TTC549 (cell line): Measurements from ENCODE around the gene PROK1.

Experiments
- FAIRE-seq: peaks from 2 replicates; lab custom pipeline; 2012; peaks lifted over from hg19 to GRCh38; lab: Jason Lieb, UNC

The PROK1 gene

DNA sequence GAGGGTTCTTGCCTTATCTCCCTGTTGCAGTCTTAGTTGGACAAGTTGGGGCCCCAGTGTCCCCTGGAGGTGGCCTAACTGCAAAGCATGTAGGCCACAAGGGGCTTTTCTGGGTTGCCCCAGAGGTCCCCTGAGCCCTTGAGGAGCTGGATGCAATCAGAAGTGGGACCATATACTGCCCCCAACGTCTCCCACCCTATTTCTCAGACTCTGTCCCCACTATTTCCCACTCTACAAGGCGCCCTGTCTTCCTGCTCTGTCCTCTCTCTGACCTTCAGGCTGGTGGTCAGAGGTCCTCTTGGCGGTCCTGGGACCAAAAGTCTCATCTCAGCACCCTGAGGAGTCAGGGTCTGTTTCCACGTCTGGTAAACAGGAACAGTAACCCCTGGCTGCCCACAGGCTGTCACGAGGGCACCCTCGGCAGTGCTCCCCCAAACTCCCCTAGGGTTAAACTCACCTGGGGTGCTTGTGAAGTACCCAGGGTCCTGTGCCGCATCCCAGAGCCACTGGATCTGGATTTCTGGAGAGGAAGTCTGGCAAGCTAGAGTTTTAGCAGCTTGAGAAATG lies 14.9 kb downstream of the PROK1 start:
- no peak for FAIRE-seq

DNA sequence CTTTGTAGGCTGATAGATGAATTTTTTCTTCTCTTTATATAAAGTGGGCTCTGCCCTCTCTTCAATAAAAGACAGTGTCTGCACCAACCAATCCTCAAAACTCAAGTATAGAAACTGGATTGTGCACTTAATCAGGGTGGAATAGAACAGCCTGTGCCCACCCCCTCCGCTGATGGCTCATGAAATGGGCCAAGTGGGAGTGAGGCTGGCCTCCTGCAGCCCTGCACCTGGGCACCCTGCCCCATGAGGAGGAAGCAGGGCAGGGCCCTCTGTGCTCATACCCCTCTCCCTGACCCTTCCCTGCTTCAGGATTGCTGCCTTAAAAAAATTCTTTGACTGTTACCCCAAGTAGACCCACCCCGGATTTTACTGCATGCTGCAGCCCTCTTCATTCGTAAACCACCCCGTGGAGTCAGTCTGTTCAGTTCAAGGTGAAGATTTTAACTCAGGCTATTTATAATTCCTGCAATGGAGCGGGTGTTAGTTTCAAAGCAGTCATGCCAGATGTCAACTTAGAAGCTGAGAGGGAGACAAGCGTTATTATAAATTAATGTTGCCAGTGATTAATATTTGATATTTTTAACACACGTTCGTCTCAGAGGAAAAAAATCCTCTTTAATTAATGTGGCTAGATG lies 15.8 kb downstream of the PROK1 start:
- FAIRE-seq: no peak

DNA sequence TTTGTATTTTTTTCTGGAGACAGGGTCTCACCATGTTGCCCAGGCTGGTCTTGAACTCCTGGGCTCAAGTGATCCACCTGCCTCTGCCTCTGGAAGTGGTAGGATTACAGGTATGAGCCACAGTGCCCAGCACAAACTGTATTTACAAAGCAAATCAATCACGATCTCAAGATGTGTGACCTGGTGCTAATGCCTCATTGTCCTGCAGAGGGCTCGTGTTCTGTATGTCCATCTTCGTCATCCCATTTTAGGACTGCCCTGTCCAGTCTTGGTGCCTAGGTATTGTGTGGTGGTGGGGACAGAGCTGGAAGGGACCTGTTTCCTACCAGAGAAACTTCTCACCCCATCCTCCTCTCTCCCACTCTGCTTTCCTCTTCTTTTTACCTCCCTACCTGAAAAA lies 20.2 kb downstream of the PROK1 start:
- FAIRE-seq: no peak

DNA sequence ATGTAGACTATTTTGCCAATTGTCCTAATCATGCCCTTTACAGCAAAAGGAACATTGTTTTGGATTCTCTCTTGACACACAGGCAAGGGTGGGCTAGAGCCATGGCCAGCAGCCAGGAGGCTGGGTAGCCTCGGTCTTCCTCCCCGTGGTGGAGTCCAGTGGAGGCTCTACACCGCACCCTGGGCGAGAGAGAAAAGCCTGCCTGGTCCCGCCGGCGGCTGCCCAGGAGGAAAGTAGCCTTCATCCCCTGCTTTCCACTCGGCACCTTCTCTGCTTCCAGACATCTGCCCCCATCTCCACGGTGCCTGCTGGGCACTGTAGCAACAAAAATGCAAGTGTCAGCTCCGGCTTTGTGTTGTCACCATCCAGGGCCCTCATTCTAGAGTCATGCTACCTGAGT lies 21.6 kb downstream of the PROK1 start:
- no peak for FAIRE-seq

DNA sequence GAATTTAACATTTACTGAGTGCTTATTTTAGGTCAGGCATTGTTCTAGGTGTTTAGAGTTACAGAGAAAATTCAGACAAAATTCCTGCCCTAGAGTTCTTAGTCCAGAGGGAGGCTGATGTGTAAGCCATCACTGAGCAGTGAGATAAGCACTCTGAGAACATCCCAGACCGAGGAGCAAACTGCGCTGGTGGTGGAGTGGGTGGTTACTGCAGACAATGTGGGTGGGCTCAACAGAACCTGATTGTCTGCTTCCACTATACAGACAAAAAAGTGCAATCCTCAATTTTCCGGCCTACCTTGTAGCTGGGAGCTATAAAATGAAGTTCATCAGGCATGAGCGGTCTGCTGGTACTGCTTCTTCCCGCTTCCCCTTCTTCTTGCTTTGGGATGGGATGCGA lies 23.5 kb downstream of the PROK1 start:
- FAIRE-seq: no peak

DNA sequence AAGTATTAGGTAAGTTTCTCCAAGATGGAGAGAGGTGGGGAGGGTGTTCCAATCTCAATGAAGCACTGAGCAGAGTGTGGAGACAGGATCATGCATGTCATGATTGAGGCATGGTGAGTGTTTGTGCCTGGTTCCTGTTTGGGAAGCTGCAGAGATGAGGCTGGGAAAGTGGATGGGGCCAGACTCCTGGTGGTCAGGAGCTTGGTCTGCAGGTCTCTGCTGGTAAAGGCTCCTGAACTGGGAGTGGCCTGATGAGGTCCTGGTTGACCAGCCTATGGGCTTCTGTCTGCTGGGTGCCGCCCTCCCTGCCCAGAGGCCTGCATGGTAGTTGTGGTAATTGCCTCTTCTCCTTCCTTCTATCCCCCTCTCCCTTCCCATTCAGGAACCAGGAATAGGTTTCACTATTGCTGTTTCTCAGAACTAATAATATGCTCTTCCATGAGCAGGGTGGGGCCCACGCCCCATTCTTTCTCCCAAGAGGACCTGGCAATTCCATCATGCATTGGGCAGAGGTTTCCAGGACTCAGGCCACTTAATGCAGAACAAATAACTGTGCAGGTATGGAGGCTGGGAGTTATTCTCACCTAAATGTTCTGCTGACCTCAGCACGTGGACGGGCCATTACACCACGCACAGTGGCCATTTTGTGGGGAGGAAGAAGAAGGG lies 24.5 kb downstream of the PROK1 start:
- no peak for FAIRE-seq

DNA sequence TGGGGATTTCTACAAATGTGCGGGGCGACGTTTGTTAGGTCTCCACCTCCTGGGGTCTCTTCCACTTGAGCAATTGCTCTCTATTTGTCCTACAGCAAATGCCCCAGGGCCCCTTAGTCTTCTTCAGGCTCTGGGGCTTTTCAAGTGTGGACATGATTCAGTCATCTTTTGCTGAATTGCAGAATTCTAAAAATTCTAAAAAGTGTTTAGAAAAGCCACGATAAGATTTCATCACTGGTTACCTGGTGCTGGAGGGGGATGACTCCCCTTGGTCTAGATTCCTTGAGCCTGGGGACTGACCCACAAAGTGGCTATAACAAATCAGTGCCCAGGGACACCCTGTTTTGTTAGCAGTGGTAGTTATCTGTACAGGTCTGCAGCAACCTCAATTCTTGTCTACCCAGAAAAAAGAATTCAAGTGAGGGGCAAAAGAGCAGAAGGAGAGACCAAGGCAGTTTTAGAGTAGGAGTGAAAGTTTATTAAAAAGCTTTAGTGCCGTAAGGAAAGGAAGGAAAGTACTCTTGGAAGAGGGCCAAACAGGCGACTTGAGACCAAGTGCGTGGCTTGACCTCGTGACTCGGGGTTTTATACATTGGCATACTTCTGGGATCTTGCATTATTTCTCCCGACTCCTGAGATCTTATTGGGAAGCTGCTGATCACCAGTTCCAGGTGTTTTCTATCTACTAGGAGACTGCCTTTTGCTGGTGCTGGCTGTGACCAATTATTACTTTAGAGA lies 25.2 kb downstream of the PROK1 start:
- FAIRE-seq: no peak

DNA sequence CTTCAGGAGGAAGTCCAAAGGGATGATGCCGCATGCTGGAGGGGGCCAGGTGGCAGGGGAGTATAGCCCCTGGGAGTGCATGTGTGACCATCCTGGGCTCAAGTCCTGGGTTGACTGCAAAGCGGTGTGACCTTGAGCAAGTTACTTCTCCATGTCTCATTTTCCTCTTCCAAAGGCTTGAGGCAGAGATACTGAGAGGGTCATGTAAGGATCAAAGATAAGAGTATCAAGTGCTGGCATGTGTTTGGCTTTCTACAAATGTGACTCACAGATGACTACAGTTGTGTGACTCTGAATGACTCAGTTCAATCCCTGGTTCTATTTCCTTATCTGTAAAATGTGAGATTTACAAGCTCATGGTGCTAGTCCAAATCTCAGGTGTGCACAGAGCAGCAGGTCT lies 26.1 kb downstream of the PROK1 start:
- no peak for FAIRE-seq

DNA sequence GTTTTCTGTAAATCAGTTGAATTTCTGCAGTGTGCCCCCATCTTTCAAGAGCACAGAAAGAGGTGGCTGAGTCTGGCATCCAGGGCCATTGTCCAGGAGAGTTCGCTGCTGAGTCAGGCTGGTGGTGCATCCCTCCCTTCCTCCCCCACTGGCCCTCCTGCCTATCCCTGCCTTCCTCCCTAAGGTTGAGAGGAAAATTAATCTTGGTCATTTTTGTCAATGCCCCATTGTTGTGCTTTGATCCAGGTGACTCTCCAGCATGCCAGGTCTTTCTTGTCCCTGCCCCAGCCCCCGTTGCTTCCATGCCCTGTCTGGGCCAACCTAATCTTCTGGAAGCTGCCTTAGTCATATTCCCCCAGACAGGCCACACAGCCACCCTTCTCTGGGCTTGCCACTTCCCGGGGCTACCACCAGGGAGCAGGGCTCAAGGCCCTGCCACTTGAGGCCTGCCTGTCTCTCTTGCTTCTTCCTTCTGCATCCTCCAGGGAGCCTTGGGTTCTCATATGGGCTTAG lies 26.6 kb downstream of the PROK1 start:
- FAIRE-seq: no peak

DNA sequence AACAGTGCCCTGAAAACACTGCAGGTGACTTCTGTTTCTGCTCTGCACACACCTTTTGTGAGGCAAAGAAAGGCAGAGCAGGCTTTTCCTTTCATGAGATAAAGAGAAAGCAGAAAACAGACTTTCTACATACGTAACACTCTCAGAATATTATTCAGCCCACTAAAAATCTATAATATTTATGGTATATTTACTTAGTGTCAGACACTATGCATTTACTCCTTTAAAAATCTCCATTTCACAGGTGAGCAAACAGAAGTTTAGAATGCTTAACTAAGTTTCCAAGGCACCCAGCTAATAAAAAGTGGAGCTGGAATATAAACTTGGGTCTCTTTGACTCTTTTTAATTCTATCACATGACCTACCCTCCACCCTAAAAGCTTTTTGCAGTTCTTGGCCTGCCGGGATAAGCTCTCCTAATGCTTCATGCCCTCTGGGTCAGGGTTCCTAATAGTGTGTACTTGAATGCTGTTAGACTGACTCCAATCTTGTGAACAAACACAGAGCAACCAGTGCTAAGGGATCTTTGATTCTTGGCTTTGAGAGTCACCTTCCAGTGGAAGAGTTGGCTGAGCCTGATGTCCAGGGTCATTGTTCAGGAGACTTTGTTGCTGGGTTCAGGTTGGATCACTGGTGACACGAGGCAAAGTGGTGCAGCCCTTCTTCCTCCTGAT lies 27.2 kb downstream of the PROK1 start:
- no peak for FAIRE-seq

DNA sequence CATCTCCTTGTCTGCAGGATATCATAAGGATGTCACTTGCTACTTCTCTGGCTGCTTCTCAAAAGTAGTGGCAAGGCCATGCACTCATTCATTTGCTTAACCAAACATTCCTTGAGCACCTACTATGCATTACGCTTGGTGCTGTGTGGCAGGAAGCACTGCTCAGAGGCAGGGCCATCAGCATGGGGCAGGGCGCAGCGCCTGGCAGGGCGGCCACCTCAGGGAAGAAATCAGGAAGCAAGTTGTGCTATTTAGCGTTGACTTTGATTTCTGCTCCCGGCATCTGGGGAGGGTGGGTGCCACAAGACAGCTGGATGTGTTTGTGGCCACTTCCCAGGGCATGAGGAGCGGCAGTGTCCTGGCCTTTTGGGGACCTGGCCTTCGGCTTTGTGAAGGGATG lies 27.9 kb downstream of the PROK1 start:
- no peak for FAIRE-seq

DNA sequence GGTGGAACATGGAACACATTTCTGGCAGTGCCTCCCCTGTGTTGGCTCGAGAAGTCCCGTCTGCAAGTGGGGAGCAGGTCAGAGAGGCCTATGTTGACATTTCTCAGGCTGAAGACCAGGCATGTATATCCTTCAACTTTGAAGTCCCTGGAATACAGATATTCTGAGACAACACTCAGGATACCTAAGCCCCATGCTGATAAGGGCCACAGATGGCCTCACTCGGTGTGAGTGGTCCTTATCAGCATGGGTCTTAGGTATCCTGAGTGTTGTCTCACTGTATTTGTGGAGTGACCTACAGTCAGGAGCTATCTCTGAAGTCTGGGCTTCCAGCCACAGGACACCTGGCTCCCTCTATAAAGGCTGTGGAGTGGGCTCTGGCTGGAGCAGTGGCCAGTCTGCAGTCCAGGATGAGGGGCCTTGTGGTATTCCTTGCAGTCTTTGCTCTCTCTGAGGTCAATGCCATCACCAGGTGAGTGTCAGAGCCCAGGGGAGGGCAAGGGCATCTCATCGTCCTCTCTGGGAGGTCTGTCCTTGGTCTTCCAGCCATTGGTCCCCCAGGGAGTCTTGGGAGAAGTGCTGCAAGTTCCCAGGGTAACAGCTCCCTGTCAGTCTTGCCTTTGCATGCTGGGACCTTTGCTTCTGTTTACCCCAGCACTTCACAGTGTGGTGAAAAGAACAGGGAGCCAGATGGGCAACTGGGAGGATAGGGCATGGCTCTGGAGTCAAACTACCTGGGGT lies 29.6 kb downstream of the PROK1 start:
- FAIRE-seq: no peak

DNA sequence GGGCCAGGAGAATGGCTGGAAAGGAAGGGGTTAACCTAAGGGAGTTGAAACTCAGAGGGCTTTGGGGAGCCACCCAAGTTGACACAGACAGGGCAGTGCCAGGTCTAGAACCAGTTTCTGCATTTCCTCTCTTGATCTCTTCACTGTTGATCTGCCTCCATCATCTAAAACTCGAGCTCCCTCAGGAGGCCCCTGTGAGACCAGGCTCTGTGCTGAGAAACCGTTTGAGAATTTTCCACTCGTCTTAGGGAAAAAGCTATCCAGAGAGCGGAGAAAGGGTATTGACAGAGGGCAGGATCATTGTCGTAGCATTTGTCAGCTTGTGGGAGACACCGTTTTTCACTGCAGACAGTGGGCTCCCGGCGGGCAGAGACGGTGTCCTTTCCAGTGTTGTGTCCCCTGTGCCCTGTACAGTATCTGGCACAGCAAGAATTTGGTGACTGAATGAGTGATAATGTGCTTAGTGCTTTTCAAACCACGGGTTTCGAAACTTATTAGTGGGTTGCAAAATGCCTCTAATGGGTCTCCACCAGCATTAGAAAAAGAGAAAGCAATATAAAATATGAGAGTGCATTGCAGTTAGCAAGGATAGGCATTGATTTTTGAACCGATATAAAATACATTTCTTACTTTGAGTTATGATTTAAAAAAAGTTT lies 31.1 kb downstream of the PROK1 start:
- FAIRE-seq: no peak

DNA sequence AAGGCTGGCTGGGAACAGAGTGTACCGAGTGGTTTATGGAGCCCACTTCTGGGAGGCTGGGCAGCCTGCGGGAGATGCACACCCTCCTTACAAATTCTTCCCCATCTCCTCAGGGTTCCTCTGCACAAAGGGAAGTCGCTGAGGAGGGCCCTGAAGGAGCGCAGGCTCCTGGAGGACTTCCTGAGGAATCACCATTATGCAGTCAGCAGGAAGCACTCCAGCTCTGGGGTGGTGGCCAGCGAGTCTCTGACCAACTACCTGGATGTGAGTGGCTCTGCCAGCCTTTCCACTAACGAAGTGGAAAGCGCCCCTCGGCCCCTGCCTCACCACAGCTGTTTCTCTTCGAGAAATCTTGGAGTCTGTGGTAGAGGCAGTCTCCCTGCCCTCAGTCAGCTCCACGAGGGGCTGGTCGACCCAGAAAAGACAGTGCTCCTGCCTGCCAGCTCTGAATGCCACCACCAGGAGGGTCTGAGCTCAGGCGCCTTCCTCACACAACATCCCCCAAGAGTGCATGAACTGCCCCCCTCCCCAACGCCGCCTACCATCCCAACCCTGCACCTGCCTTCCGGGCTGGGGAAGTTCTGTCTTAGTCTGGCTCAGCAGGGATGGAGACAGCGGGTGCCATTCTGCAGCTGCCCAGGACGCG lies 31.8 kb downstream of the PROK1 start:
- no peak for FAIRE-seq

DNA sequence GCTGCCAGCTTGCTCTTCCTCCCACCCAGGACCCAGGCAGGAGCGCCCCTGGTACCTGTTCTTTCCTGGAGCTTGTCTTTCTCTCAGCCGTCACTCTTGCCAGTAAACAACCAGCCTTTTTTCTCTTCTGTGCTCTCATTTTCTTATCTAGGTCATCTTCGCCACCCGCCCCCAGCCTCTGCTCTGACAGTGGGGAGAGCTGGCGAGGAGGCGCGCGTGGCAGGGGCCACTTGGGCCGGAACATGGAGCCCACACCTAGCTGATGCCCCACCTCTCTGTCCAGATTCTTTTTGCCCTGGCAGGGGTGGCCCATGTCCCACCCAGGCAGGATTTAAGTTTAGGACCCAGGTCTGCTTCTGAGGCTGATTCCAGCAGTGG lies 32.3 kb downstream of the PROK1 start:
- no peak for FAIRE-seq

DNA sequence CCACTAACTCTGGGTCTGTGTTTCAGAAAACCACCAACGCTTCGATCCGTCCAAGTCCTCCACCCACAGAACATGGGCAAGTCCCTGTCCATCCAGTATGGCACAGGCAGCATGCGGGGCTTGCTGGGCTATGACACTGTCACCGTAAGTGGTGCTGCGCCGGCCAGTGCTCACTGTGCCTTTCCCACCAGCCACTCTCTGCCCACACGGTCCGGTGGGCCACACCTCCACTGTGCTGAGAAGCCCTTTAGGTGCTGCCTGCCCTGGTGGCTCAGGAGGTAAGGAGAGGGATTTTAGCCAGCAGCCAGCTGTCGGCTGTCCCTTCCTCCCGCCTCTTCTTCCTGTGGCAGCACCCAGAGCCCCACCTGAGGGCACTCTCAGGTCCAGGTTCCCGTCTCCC lies 33.9 kb downstream of the PROK1 start:
- no peak for FAIRE-seq

DNA sequence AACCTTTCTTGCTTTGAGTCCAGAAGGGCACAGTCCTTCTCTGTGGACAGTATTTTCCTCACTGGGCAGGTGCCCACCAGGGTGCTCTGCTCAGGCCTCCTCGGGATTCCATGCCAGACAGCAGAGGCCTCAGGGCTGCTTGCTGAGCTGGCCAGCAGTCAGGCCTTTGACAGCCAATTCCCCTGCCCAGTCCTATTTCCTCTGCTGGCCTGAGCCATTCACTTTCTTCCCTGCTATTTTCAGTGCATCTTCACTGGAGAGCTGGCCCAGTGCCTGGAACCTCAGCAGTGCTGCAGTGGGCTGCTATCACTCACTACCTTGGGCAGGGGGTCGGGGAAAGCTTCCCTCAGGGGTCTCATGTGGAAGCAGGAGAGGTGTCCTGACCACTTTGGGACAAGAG lies 34.8 kb downstream of the PROK1 start:
- no peak for FAIRE-seq

DNA sequence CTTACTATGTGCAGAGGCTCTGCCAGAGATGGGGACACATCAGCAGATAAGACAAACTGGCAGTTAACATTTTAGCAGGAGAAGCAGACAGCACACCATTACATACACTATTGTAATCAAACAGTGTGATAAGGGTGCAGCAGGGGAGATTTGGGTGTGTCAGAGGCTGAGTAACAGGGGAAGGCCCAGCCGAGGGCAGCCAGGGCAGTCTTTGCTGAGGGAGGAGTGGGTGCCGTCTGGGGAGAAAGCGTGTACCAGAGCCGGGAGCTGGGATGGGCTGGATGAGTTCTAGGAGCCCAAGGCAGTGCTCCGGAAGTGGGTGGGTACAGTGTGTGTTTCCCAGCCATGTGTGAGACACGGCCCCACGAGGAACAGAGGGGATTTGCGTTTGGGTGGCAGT lies 36.8 kb downstream of the PROK1 start:
- no peak for FAIRE-seq

DNA sequence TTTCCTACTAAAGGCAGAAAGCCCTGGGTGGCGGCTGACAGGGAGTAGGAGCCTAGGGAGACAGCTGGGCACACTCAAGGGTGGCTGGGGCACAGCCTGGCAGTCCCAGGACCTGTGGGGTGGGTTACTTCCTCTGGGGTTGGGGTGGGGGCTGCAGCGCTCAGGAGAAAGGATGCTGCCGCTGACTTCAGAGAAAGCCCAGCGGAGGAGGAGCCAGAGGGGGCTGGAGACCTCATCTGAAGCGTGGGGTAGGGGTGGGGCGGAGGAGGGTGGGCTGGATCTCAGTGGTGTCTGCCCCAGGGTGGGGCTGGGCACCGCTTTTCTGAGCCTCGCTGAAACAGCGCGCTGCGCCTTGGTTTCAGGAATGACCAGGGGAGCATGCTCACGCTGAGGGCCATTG lies 37.2 kb downstream of the PROK1 start:
- no peak for FAIRE-seq

DNA sequence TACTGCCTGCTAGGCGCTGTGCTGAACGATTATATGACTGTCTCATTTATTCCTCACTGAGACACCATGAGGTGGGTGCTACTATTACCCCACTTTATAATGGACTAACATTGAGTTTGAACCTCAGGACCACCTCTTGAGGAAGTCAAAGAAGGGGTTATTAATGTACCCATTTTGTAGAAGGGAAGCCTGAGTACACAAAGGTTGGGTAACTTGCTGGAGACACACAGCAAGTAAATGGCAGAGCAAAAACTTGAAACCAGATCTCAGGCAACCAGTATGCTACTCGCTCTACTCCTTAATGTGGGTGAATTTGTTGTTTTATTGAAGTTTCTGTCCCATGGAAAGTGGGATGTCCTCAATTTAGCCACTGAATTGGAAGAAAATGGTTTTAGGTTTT lies 37.9 kb downstream of the PROK1 start:
- no peak for FAIRE-seq

DNA sequence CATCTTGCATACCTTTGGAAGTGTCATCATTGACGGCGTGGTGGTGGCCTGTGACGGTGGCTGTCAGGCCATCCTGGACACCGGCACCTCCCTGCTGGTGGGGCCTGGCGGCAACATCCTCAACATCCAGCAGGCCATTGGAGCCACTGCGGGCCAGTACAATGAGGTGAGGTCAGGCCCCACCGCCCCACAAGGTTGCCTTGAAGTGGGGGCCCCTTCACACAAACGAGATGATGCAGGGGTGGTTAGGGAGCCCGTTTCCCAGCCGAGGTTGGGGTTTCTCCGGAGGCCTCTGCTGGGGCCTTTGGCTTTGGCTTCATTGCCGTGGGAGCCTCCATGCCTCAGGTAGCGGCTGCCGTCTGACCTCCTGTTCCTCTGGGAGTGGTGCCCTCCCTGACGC lies 38.5 kb downstream of the PROK1 start:
- no peak for FAIRE-seq
